Right ventricle myocardium inferior (tissue), 1 donor: ENCODE results near the gene PKD1L1. TPM values are rescaled to one million over a fixed set of nuclear protein-coding genes. Genes with fewer than 3 reads are reported as not detected.
"Not testable (repeated sequence)": the region's sequence is repeated elsewhere in the genome, so short reads cannot be mapped to it uniquely, and the experiment has no call there.

Experiments used
- ATAC-seq: fragments of 200-7000 bp; cut with Tn5 transposase; one replicate; pipeline ENCODE4 v1.9.1; 2020; ENCODE audit warnings: mild to moderate bottlenecking, moderate library complexity
- DNase-seq: peaks from one replicate; pipeline ENCODE4 v3.0.0; 2021; ENCODE audit errors: missing footprints
- intact Hi-C: fragments of 100-400 bp; cut with DNase I; formaldehyde crosslinking; loops from one replicate; pipeline ENCODE4 v1.11.0; 2022
- total RNA-seq: library from RNA; stranded (reverse); fragmentation: NEBNext Ultra II Directional; extraction: Animal tissue kit (Norgen Biotek cat#: 25700); gene quantifications from one replicate; pipeline ENCODE4 v1.2.1, GENCODE V29; 2021
- donor health status: DM: no; HTN: yes; CAD: no; lungs with severe emphysema.

The PKD1L1 gene
- total RNA-seq, 1 donor from 2014 or later: 1.3 TPM

DNA sequence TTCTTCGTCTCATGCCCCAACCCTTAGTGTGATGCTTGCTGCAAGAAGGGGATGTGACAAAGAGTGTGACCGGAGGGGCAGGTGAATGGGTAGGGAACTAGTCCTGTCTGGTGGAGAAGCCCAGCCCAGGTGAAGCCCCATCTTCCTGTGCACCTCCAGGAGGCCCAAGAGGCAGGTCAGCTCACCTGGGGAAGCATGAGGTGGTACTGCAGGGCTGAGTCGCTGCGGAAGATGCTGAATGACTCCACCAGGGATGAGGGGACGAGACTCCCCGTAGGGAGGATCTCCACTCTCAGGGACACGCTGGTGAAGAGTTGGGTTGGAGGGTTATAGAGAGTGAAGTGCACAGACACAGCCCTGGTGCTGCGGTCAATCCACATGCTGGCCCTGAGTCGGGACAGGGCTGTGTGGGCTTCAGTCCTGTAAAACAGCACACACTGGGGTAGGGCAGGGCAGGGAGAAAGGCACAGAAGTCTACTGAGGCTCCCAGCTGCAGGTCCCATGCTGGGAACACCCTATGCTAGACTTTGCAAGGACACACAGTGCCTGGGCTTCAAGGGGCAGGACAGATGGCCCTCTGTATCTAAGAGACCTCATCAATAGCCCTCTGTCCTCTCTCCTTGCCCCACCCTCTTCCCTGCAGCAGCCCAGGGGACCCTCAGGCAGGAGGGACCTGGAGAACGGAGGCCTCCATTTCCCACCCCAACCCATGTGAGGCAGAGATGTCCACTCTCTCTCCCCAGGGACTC, 136.5 kb downstream of the PKD1L1 start:
- intact Hi-C loops: loop anchor here (10.0 kb wide), 1 partner anchor 237 kb away; no protein-coding TSS in a partner anchor
- DNase-seq (no peak), ATAC-seq (no peak)

DNA sequence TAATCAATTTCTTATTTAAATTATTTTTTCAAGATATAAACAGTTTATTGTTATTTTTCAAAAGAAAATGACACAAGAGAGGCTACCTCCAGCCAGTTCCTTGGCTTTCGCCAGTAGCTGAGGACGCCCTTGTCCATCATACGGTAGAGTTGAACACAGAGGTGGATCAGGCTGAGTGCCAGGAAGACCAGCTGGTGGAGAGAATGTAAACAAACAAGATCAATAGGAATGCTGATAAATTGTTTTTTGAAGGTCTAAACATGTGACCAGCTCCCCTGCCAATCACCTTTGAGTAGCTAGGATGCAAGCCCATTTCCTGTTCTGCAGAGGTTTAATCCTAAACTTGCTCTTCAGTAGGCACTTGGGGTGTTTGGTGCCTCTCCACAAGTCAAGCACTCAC, 138.9 kb downstream of the PKD1L1 start:
- intact Hi-C loops: no loop called here
- ATAC-seq (no peak), DNase-seq (no peak)

DNA sequence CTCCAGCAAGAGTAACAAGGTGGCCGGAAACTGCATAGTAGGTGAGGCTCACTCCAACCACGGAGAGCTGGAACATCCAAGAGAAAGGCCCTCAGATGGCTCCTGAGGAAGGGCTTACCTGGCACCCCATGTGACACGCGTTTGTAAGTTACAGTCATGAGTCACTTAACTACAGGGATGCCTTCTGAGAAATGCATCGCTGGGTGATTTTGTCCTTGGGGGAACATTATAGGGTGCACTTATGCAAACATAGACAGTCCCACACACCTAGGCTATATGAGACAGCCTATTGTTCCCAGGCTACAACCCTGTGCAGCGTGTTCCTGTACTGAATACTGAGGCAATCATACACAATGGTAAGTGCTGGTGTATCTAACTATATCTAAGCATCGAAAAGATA, 139.9 kb downstream of the PKD1L1 start:
- no peak for ATAC-seq
- DNase-seq: no peak
- intact Hi-C loops: no loop called here

DNA sequence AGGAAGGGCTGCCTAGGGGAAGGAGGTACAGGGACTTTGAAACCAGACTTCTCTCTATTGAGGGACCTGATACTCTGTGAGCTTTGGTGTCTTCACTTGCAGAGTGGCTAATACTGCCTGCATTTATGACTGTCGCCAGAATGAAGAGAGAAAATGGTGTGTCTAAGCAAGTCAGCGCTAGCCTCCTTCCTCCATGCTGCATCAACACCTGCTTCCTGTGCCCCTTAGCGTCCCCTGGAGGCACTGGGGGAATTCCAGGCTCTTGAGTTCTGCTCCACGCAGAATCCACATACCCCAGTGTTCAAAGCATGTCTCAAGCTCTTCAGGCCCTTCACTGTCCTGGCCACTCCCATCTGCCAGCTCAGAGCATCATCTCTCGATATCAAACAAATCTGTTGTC, 140.5 kb downstream of the PKD1L1 start:
- ATAC-seq (no peak), DNase-seq (no peak)
- intact Hi-C loops: no loop called here

DNA sequence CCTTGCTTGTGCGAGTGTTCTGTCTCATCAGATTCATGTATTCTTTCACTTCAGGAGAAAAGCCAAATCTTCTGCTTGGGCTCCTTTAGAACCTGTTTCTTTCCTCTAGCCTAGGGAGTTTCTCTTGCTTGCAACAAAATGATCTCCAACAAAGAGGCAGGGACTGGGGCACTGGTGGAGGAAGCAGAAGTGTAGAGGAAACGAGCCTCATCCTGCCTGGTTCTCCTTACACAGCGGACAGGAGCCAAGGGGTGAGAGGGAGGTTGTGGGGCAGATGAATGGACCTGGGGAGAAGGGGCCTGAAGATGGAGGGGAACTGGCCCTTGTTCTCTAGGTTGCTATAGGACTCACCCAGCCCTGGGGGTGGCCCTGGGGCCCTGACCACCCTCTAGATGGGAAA, 141.1 kb downstream of the PKD1L1 start:
- peak; percentile 37 for ATAC-seq
- DNase-seq: no peak
- intact Hi-C loops: no loop called here

DNA sequence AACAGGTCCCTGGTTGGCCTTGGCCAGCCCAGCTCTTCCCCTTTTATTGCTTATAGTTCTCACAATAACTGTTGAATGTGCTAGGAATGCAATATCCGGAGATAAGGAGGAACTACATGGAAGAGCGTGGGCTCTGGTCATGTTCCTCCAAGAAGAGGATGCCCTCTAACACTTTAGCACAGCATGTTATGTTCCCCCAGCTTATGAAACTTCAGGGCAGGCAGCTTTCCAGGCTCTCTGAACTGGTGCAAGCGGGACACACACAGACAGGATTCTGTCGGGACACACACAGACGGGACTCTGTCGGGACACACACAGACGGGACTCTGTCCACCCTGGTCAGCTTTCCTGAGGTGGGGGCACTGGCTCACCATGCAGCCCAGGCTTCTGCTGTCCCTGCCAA, 141.6 kb downstream of the PKD1L1 start:
- intact Hi-C loops: no loop called here
- ATAC-seq (peak; percentile 87), DNase-seq (peak; percentile 80)

DNA sequence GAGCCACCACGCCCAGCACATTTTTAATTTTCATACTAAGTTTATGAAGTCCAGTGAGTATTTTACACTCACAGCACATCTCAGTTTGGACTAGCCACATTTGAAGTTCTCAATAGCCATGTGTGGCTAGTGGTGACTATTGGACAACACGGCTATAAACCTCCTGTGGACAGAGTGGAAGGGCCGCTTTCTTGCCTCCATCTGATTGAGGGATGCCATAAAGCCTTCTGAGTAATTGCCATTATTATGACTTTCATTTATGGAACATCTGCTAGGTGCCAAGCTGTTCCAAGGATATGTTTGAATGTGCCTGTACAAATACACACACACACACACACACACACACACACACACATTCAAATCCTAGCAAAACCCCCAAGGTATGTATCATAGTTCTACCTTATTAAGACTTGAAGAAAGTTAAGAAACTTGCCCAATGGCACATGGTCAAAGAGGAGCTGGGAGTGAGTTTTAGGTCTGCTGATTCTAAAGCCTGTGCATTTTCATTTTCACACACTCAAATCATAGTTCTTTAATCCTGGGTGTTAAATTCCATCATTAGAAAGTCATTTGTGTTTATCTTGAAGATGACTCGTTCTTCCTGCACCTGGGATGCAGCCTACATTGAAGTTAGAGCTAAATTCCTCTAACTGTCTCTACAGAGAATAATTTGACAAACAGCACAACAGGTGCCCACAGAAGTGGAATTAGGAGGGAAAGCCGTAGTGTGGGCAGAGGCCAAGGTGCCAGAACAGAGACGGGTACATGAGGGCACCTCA, 143.3 kb downstream of the PKD1L1 start:
- intact Hi-C loops: no loop called here
- no peak for DNase-seq
- no peak for ATAC-seq

DNA sequence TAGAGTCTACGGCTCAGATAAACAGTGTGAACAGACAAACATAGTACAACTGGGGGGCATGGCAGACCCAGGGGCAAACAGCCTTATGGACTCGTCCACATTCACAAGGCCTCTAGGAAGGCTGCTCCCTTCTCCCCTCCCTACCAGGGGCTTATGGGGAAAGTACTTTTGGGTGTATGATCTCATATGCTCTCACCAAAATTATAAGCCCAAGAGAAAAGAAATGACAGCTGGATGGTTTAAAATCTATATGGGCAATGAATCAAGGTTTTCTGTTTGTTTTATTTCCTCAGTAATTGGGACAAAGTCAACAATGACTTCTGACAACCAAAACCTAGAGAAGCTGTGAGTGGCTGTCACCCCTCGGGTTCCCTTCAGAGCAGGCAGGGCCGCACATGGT, 144.4 kb downstream of the PKD1L1 start:
- intact Hi-C loops: no loop called here
- no peak for DNase-seq
- no peak for ATAC-seq

DNA sequence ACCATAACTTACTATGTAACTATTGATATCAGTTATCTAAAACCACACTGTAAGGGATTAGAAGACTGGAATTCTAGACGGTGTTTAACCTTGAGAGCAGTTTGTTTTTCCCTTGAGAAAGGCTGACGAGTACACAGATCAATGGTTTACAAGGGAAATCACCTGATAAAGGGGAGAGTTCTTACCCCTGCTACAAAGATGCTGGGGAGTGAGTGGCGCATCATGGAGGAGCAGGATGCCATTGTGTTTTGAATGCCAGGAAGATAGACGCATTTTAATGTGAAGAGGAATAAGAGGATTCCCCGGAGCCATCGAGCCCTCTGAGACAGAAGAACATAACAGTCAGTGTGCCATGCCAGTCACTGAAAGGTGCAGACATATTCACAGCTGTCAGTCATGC, 145.2 kb downstream of the PKD1L1 start:
- ATAC-seq: no peak
- intact Hi-C loops: no loop called here
- no peak for DNase-seq

DNA sequence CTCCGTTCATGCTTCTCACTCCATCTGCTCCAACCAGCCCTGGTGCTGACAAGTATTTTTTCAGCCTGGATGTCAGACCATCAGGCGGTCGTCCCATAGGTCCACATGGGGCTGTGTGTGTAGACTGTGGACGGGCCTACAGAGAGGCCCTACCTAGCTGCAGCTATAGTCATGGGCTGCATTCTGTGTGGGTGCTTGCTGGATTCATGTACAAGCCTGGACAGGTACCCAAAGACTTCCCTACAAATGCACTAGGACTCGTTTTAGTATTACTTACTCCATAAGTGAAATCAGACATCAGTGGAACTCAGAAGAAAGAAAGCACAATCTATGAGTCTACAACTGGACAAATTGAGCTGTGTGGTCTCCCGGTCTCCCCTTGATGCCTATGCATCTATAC, 146.8 kb downstream of the PKD1L1 start:
- intact Hi-C loops: no loop called here
- ATAC-seq: no peak
- DNase-seq: no peak

DNA sequence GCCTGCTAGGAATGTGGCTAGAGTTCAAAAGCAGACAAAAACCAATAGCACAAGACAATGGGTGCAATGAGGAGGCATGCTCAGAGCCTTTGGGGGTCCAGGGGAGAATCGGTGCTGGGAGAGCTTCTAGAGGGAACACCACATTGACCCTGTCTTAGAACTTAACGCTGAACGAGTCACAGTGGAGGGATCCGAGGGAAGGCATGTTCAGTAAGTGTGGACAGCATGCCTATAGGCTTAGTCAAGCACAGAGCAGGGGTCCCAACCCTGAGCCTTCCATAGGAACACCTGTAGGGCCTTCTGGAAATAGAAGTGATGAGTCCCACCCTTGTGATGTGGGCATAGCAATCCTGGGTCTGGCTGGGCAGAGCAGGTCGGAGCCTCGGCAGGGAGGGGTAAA, 148.7 kb downstream of the PKD1L1 start:
- intact Hi-C loops: no loop called here
- ATAC-seq: no peak

DNA sequence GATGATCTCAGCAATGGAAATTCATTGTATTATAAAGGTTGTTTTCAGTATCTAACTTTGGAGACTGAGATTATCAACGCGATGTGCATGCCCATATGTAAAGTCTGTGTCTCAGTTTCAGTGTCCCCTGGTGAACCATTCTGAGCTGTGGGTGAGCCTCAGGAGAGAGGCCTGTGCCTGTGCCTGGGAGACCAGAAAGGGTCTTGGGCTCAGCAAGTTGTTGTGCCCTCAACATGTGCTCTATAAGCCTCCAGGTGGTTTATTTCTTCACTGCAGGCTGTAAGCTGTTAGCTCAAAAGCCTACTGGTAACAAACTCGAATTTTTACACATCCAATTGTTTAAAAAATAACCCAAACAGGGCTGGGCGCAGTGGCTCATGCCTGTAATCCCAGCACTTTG, 151.9 kb downstream of the PKD1L1 start:
- no peak for ATAC-seq
- DNase-seq: no peak
- intact Hi-C loops: no loop called here

More for the DNA sequence above, 148.7 kb downstream of the PKD1L1 start:
- no peak for DNase-seq

DNA sequence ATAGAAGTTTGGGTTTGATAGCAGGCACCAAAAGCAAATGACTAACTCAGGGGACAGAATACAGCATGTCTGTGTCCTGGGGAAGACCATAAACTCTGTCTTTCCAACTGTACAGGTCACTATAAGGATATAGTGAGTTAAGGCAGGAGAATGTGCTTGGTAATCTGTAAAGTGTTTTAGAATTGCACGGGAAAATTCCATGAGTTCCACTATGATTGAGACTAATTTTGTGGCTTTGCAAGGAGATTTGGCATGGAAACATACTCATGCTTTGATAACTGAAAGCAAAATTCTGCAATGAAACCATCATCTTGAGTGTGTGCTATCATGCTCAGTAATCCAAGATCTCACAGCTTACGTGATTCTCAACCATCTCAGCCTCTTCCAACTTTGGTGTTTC, 152.6 kb downstream of the PKD1L1 start:
- DNase-seq: no peak
- intact Hi-C loops: no loop called here

DNA sequence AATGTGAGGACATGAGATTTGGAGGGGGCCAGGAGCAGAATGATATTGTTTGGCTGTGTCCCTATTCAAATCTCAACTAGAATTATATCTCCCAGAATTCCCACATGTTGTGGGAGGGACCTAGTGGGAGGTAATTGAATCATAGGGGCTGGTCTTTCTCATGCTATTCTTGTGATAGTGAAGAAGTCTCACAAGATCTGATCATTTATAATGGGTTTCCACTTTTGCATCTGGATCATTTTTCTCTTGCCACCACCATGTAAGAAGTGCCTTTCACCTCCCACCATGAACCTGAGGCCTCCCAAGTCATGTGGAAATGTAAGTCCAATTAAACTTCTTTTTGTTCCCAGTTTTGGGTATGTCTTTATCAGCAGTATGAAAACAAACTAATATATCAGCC, 153.1 kb downstream of the PKD1L1 start:
- ATAC-seq, DNase-seq, intact Hi-C loops: not testable (repeated sequence)

More for the DNA sequence above, 152.6 kb downstream of the PKD1L1 start:
- no peak for ATAC-seq

DNA sequence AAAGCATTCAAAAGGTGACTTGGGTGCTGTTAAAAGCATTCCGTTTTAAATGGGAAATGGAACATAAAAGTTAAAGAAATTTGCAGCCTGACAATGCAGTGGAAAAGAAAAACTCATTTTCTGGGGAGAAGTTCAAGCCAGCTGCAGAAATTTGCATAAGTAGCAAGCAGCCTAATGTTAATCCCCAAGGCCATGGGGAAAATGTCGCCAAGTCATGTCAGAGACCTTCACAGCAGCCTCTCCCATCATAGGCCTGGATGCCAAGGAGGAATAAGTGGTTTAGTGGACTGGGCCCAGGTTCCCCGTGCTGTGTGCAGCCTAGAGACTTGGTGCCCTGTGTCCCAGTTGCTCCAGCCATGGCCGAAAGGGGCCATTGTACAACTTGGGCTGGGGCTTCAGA, 154.2 kb downstream of the PKD1L1 start:
- no peak for DNase-seq
- no peak for ATAC-seq
- intact Hi-C loops: no loop called here

DNA sequence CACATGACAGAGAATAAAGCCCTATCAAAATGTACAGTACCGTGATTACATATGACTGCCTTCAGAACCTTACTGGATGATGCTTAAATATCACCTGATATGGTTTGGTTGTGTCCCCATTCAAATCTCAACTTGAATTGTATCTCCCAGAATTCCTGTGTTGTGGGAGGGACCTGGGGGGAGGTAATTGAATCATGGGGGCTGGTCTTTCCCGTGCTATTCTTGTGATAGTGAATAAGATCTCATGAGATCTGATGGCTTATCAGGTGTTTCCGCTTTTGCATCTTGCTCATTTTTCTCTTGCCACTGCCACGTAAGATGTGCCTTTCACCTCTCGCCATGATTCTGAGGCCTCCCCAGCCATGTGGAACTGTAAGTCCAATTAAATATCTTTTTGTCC, 155.1 kb downstream of the PKD1L1 start:
- ATAC-seq, DNase-seq, intact Hi-C loops: not testable (repeated sequence)

DNA sequence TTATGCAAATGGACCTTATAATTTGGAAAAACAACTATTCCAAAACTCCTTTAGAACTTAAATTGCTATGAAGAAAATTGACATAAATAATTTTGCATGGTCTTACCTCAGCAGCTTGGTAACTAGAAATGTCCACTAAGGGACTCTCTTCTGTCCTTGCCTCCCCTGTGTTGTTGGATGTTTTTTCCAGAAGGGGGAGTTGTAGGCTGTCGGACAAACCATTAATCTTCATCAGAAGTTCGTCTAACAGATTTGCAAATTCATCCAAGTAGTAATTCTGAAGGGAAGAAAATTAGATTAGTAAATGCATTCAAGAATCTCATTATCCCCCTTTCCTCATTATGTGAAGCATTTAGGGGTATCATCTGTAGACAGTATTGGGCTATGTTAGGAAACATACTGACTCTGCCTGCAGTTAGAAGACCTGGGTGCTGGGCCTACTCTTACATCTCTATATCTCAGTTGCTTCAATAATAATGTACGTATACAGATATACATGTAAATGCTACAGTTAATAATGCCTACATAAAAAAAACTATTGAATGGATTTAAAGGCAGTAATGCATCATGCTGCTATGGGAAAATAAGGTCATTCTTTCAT, 155.6 kb downstream of the PKD1L1 start:
- no peak for ATAC-seq
- intact Hi-C loops: no loop called here
- no peak for DNase-seq

DNA sequence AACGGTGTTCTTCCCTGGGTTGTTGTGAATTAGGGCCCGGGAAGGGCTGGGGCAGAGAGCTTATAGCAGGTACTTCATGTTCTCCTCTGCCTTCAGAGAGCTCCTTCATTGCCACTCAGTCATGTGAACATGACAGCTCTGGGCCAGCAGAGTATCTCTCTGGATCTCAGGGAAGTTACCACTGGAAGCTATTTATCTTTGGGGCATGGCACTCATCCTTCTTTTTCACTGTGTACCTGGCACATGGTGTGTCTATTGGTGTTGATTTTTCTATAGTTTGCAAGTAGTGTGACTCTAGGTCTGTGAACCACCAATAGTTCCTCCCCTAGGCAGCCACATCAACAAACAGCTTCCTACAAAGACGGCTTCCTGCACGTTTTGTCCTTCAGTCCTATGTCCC, 156.6 kb downstream of the PKD1L1 start:
- intact Hi-C loops: no loop called here
- DNase-seq (no peak), ATAC-seq (no peak)

DNA sequence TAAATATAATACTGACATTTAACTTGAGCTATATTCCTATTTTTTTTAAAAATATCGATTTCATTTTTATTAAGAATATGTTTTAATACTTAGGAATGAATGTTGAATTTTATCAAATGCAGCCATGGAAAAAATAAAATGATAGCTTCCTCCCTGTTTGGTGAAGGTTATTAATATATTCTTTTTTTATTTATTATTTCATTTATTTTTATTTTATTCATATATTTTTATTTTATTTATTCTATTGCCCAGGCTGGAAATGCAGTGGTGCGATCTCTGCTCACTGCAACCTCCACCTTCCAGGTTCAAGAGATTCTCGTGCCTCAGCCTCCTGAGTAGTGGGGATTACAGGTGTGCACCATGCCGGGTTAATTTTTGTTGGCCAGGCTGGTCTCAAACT, 160.2 kb downstream of the PKD1L1 start:
- no peak for ATAC-seq
- intact Hi-C loops: no loop called here
- DNase-seq: no peak
